Caco-2 (cell line): ENCODE data around the gene SNPH. TPM values are rescaled to one million over a fixed set of nuclear protein-coding genes. Genes with fewer than 3 reads are reported as not detected.

ENCODE experiments used
- BruUV-seq: library from RNA; stranded (reverse); fragments of 400-500 nt; replicated peaks from 2 replicates; lab custom pipeline; 2021; lab: Mats Ljungman, UMichigan
- CTCF ChIA-PET: fragments of 300-600 bp; sonication (Branson Sonifier 250); formaldehyde crosslinking; loops from one replicate; lab custom pipeline; 2022; ENCODE audit warnings: antibody characterized with exemption; lab: Charles Lee
- POLR2A ChIA-PET: fragments of 300-600 bp; sonication (Branson Sonifier 250); formaldehyde crosslinking; loops from one replicate; lab custom pipeline; 2022; ENCODE audit warnings: antibody characterized with exemption; lab: Charles Lee
- DNase-seq, 2 experiments: peaks; one replicate each; pipeline versions ENCODE4 v3.0.0 to v3.0.0-alpha.2; 2020 to 2022
- H3K27me3 ChIP-seq: replicated peaks from 2 replicates; pipeline ENCODE4 v1.6.0; 2011; ENCODE audit warnings: low read length; ENCODE audit not compliant: control insufficient read depth, insufficient read depth
- H3K36me3 ChIP-seq: 2 replicates; pipeline ENCODE4 v1.5.1; 2011; ENCODE audit warnings: low read length; ENCODE audit not compliant: control insufficient read depth, insufficient read depth
- H3K4me1 ChIP-seq: fragments of 250-450 bp; sonication (Bioruptor Pico); 2 replicates; pipeline ENCODE4 v1.5.1; 2020; ENCODE audit warnings: mild to moderate bottlenecking
- H3K4me3 ChIP-seq: 2 replicates; pipeline ENCODE4 v1.5.1; 2011; ENCODE audit warnings: low read depth, mild to moderate bottlenecking, control low read depth, low read length
- H3K9me3 ChIP-seq: fragments of 250-450 bp; sonication (Bioruptor Pico); 2 replicates; pipeline ENCODE4 v1.5.1; 2020; ENCODE audit warnings: mild to moderate bottlenecking, moderate library complexity
- H3K27ac Mint-ChIP-seq: one replicate; pipeline ENCODE4 v1.8.0; 2022; ENCODE audit warnings: mixed read lengths; ENCODE audit not compliant: unreplicated experiment
- H3K27me3 Mint-ChIP-seq: one replicate; pipeline ENCODE4 v1.8.0; 2022; ENCODE audit warnings: mixed read lengths; ENCODE audit not compliant: insufficient read depth, unreplicated experiment
- H3K36me3 Mint-ChIP-seq: one replicate; pipeline ENCODE4 v1.8.0; 2022; ENCODE audit warnings: mild to moderate bottlenecking, mixed read lengths; ENCODE audit not compliant: insufficient read depth, unreplicated experiment
- H3K4me1 Mint-ChIP-seq: one replicate; pipeline ENCODE4 v1.8.0; 2022; ENCODE audit warnings: low read depth, mixed read lengths; ENCODE audit not compliant: unreplicated experiment
- H3K4me3 Mint-ChIP-seq: one replicate; pipeline ENCODE4 v1.8.0; 2022; ENCODE audit warnings: mild to moderate bottlenecking, moderate library complexity, mixed read lengths; ENCODE audit not compliant: unreplicated experiment
- H3K9me3 Mint-ChIP-seq: one replicate; pipeline ENCODE4 v1.8.0; 2022; ENCODE audit warnings: mixed read lengths; ENCODE audit not compliant: unreplicated experiment
- intact Hi-C: fragments of 100-400 bp; cut with micrococcal nuclease; formaldehyde crosslinking; loops from one replicate; pipeline ENCODE4 v1.10.0; 2022; ENCODE audit not compliant: unreplicated experiment
- total RNA-seq: library from RNA; stranded (reverse); gene quantifications from 2 replicates; pipeline ENCODE4 v1.2.3, GENCODE V29; 2022
- TF ChIP-seq, protein P1 (sequence below), 2 experiments: fragments of 200-600 bp in 1 of 2; IDR thresholded peaks; 1 replicate in 1 of 2; 2 replicates in 1 of 2; pipeline versions ENCODE4 v1.5.1 to v1.8.0; 2011 to 2022; ENCODE audit warnings: antibody characterized with exemption in 1 of 2, control low read depth in 1 of 2, inconsistent platforms in 1 of 2, low read depth in 1 of 2, low read length in 1 of 2, mild to moderate bottlenecking in 1 of 2, moderate library complexity in 1 of 2; ENCODE audit not compliant: insufficient read depth in 1 of 2, severe bottlenecking in 1 of 2, unreplicated experiment in 1 of 2

The SNPH gene
- total RNA-seq, 1 experiment from 2014 or later: 0.36 TPM

DNA sequence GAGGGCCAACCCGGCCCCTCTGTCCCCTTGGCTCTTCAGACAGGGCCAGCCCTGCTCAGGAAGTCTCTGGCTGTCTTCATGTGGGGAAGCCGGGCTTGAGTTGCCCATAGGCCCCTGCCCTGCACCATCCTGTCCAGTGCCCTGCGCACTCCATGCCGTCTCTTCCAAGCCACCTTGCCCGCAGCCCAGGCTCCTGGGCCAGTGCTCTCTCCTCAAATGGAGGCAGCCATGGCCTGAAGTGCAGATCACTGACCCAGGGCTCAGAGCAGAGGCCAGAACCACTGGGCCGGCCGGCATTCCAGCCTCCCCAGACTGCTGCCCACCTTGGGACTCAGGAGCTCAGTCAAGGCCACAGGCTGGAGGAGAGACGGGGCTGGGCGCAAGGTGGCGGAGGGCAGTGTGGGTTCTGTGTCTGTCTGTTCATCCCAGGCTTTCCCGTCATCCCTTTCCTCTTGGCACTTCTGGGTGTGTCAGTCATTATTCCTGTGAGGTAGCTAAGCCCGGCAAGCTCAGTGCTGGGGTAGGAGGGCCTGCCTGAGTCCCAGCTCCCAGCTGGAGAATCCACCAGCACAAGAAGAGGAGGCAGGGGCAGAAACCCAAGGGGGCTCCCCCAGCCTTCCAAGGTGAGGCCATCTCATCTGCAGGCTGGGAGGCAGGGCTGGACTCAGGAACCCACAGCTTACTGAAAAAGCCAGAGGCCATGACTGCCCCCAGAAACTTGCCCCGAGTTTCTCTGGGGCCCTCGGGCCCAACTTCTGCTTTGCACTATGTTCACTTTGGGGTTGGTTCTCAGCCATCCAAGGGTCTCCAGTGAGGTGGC is 40.4 kb downstream of the SNPH start:
- CTCF ChIA-PET: no interaction called here
- H3K4me3 Mint-ChIP-seq: no peak overlapping the region
- no peak overlapping the region for H3K27ac Mint-ChIP-seq
- Histone ChIP-seq H3K9me3 (no peaks in the 10 kb centered on the region), H3K36me3 (no peaks in the 10 kb centered on the region), H3K4me3 (no peak overlapping the region), H3K27me3 (no peaks in the 10 kb centered on the region), H3K4me1 (no peaks in the 10 kb centered on the region)
- H3K9me3 Mint-ChIP-seq: no peaks in the 10 kb centered on the region
- BruUV-seq: no TSS peak
- TF ChIP-seq, protein P1, sequence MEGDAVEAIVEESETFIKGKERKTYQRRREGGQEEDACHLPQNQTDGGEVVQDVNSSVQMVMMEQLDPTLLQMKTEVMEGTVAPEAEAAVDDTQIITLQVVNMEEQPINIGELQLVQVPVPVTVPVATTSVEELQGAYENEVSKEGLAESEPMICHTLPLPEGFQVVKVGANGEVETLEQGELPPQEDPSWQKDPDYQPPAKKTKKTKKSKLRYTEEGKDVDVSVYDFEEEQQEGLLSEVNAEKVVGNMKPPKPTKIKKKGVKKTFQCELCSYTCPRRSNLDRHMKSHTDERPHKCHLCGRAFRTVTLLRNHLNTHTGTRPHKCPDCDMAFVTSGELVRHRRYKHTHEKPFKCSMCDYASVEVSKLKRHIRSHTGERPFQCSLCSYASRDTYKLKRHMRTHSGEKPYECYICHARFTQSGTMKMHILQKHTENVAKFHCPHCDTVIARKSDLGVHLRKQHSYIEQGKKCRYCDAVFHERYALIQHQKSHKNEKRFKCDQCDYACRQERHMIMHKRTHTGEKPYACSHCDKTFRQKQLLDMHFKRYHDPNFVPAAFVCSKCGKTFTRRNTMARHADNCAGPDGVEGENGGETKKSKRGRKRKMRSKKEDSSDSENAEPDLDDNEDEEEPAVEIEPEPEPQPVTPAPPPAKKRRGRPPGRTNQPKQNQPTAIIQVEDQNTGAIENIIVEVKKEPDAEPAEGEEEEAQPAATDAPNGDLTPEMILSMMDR (IDR thresholded peaks at IDR 0.05; ENCODE audit: insufficient read depth in 1 of 2, low read depth in 1 of 2, low read length in 1 of 2, severe bottlenecking in 1 of 2, unreplicated experiment in 1 of 2): no peak
- peaks cover 3% of the 10 kb centered on the region for H3K27me3 Mint-ChIP-seq
- no peaks in the 10 kb centered on the region for H3K4me1 Mint-ChIP-seq
- POLR2A ChIA-PET: no interaction called here
- intact Hi-C loops: no loop called here
- no peak for DNase-seq
- no peaks in the 10 kb centered on the region for H3K36me3 Mint-ChIP-seq

DNA sequence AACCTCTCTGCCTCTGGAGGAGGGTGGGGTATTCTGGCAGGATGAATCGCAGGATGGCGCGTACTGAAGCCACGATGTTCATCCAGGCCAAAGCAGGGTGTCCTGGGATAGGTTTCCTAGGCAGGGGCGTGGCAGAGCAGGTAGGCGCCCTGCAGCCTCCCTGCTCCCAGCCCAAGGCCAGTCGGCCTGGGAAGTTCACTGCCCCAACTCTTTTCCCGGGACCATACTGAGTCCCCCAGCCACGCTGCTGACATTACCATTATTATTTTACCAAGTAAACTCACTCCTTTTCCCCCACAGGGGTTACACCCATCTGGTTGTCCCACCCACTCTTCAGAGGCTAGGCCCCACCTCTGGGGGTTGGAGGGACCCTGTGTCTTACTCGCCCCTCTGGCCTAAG is 41.1 kb downstream of the SNPH start:
- TF ChIP-seq, protein P1 (IDR thresholded peaks at IDR 0.05; ENCODE audit: insufficient read depth in 1 of 2, low read depth in 1 of 2, low read length in 1 of 2, severe bottlenecking in 1 of 2, unreplicated experiment in 1 of 2): no peak
- POLR2A ChIA-PET: no interaction called here
- Mint-ChIP-seq H3K27me3 (peaks cover 3% of the 10 kb centered on the region), H3K27ac (no peak overlapping the region), H3K4me1 (no peaks in the 10 kb centered on the region), H3K9me3 (no peaks in the 10 kb centered on the region), H3K4me3 (no peak overlapping the region), H3K36me3 (no peaks in the 10 kb centered on the region)
- CTCF ChIA-PET: no interaction called here
- Histone ChIP-seq H3K4me1 (no peaks in the 10 kb centered on the region), H3K9me3 (no peaks in the 10 kb centered on the region), H3K36me3 (no peaks in the 10 kb centered on the region), H3K4me3 (no peak overlapping the region), H3K27me3 (no peaks in the 10 kb centered on the region)
- no peak for DNase-seq
- BruUV-seq: no TSS peak
- intact Hi-C loops: no loop called here

GRCh38 chr20:1307571-1307971 is 41.5 kb downstream of the SNPH start:
- Histone ChIP-seq H3K4me3 (no peak overlapping the region), H3K4me1 (no peaks in the 10 kb centered on the region), H3K36me3 (no peaks in the 10 kb centered on the region), H3K27me3 (no peaks in the 10 kb centered on the region), H3K9me3 (no peaks in the 10 kb centered on the region)
- no TSS peak for BruUV-seq
- H3K4me3 Mint-ChIP-seq: no peak overlapping the region
- H3K36me3 Mint-ChIP-seq: no peaks in the 10 kb centered on the region
- no peak overlapping the region for H3K27ac Mint-ChIP-seq
- no peaks in the 10 kb centered on the region for H3K9me3 Mint-ChIP-seq
- ChIA-PET POLR2A (no interaction called here), CTCF (no interaction called here)
- TF ChIP-seq, protein P1 (IDR thresholded peaks at IDR 0.05; ENCODE audit: insufficient read depth in 1 of 2, low read depth in 1 of 2, low read length in 1 of 2, severe bottlenecking in 1 of 2, unreplicated experiment in 1 of 2): no peak
- intact Hi-C loops: no loop called here
- no peaks in the 10 kb centered on the region for H3K4me1 Mint-ChIP-seq
- no peak for DNase-seq
- H3K27me3 Mint-ChIP-seq: peaks cover under 1% of the 10 kb centered on the region
